NCI-H460 (cell line): ENCODE data around the gene CNTN6. TPM values are rescaled to one million over a fixed set of nuclear protein-coding genes. Genes with fewer than 3 reads are reported as not detected.

ENCODE experiments used
- DNase-seq: peaks from one replicate; pipeline ENCODE4 v3.0.0-alpha.2; 2016; ENCODE audit warnings: low read depth; ENCODE audit errors: extremely low read depth
- total RNA-seq: library from RNA; depleted of rRNA; stranded (reverse); fragments of >200 nt; shearing (Covaris generic); gene quantifications from 2 replicates; pipeline ENCODE4 v1.2.3, GENCODE V29; 2014

Gene CNTN6
- total RNA-seq, 1 experiment from 2014 or later: 0.17 TPM

DNA sequence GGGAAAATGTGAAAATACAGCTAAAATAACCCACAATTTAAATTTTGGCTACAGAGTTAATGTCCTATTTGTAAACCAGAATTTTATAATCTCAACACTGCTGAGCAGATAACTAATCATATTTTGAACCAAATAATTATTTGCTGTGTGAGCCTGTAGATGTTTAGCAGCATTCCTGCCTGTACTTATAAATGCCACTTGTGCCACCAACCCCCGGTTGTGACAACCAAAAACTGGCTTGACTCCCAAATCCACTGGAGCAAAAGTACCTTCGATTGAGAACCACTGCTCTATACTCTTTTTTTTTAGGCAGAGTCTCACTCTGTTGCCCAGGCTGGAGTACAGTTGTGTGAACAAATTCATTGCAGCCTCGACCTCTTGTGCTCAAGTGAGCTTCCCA lies 78.5 kb downstream of the CNTN6 start:
- DNase-seq: no peak

DNA sequence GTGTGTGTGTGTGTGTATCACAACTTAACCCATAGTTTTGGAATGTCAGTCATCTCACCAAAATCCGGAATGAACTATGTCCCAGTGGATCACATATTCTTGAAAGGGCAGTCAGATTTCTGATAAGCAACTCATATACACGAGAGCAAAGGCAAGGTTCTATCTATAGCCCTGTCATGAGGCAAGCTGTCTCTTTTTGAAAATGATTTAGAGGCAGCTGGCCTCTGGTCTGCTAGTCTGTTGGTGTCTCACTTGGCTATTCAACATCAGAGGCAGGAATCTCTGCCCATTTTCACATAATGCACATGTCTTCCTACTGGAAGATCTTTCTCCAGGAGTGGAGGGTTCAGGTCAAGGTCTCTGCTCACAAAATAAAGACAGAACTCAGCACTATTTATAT lies 79.8 kb downstream of the CNTN6 start:
- no peak for DNase-seq

DNA sequence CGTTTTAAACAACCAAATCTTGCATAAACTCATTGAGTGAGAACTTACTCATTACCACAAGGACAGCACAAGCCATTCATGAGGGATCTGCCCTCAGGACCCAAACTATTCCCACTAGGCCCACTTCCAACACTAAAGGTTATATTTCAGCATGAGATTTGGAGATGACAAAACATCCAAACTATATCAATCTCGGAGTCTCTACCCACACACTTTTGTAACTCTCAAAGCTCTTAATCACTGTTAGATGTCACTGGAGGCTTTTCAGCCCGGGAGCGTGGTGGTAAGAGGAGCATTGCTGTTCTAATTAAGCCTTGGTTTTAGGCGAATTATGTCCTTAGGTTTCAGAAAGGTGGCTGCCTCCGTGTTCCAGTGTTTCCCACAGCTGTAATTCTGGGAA lies 86.3 kb downstream of the CNTN6 start:
- DNase-seq: no peak

DNA sequence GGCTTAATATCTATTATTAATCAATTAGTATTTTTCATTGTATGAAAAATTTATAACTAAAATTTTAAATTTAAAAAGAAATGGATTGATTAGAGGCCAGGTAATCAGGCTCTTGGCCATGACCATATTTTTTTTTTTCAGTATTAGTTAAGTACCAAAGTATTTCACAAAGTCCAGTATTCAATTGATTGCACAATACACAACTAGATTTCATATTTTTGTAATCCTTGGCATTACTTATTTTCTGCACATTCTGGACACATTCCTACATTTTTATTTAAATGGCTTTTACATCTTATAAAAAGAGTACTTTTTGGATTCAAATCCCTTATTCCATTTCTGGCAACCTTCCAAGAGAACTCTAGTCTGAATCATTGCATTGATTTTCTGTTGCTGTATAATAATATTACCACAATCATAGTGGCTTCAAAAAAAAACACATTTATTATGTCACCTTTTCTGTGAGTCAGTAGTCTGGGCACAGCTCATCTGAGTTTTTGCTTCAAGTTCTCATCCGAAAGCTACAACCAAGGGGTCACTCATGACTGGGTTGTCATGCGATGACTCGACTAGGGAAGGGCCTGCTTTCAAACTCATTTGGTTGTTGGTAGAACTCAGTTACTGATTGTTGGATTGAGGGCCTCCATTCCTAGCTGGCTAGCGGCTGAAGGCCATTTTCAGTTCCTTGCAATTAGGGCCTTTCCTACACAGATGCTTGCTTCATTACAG lies 90.7 kb downstream of the CNTN6 start:
- no peak for DNase-seq

DNA sequence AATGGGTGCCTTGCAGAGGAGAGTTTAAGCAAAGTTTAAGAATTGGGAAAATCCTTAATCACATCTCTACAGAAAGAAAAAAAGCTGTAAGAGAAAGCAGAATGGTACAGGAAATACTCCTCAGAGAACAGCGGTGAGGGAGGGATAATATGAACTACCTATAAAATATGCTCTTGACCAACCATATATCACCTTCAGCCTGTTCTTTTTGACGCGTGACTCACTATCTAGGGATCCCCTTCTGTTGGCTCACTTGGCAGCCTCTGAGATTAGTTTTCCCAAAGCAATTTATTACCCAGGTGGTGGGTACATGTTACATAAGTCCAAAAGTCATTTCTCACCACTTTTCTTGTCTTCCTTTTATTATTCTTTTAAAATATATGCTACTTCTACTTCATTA lies 97.7 kb downstream of the CNTN6 start:
- DNase-seq: no peak

DNA sequence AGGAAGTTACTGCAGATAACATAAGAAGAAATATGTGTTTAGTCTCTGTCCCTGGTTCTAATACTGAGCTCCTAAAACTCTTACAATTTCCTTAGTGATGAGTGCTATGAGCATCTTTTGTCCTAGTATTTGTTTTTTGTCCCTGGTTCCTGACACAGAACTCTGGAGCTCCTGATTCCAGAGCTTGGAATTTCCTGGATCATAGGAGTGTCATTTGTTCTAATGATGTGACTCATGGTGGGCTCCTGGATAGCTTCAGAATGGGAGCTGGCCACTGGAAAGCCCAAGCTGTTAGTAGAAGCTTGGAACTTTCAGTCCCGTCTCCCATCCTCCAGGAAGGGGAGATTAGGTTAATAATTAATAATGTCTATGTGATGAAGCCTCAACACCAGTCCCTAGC lies 98.2 kb downstream of the CNTN6 start:
- no peak for DNase-seq

DNA sequence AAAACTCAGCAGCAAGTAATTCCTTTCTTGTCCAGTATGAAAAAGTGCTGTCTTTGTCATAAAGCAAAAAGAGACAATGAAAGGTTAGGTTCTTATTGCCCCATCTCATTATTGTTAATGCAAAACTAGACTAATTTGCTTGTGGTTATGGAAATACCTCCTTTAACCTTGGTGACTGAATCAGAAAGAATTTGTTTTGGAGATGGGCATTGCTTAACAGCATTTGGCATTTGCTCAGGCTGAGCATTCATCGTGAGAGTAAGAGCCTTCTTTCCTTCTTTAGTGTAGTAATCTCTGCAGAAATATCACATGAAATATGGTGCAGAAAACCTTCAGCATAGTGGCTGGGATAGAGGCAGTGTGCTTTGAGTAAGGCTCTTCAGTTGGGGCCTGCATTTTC lies 103.1 kb downstream of the CNTN6 start:
- no peak for DNase-seq

DNA sequence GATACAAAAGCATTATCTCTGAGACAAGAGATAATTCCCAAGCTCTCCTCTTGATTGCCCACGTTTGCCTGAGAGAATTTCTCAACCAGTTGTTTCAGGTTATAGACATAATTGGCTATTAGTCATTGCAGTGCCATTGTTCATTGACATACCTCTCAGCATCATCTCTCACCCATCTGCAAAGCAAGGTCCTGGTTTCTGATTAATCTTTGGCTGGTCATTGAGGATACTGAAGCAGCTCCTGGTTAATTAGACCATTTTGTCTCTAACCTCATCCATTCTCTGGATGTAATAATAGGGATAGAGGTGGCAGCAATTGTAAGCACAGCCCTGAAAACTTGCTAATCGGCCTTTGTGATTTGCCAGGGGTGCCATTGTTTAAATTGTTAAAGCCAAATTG lies 104.2 kb downstream of the CNTN6 start:
- DNase-seq: no peak

DNA sequence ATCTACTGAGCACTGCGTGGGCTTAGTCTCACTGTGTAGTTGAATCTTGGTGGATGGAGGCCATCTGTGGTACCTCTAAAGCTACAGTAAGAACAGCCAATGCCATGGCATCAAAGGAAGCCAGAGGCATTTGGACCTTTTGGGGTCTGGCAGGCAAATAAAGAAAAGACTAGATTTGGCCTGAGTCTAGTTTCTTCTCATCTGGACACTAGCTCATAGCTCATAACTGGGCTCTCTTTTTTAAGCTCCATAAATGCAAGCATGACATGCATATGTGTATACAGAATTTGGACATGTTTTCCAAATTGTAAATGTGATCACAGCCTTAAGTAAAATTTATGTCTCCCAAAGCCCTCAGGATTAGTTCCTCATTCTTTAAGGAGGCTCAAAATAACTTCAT lies 107.5 kb downstream of the CNTN6 start:
- no peak for DNase-seq

DNA sequence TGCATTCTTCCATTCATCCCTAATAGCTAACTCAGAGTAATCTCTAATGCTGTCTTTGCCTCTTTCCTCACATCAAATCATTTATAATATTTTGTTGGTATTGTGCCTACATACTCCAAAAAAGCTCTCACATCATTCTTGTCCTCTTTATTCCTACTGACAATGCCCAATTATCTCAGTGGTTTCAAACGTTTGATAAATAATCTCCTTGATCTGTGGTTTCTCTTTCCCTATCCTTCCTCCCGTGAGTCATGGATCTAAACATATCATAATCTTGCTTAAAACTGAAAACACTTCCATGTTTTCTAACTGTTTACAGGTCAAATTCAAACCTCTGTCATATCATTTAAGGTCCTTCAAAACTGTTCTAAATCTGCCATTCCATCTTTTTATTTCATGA lies 115.1 kb downstream of the CNTN6 start:
- DNase-seq: no peak

DNA sequence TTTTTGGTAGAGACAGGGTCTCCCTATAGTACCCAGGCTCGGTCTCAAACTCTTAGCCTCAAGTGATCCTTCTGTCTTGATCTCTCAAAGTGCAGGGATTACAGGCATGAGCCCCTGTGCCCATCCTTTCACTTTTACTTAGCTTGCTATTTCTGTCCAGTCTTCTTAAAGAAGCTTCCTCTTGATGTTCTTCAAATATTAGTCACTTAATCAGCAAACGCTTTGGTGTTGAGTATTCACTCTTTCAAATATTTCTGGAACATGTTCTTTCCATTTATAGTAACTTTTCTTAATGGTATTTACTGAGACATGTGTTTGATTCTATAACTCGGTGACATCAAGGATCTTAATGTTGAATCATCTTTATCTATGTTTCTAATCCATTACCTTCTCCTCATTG lies 122.1 kb downstream of the CNTN6 start:
- DNase-seq: no peak

DNA sequence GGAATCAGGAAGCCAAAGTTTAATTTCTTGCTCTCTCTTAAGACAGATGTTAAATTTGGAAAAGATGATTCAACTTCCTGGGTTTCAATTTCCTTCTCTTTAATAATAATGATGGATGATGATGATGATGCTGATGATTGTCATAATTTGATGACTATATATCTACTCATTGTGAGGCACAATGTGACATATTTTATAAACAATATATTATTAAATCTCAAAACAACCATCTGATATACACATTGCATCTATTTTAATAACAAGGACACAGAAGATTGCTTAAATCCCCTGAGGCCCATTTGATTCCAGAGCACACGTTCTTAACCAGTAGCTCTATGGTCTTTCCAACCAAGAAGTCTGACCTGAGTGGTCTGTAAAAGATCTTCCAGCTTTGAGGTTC lies 124.0 kb downstream of the CNTN6 start:
- DNase-seq: no peak

DNA sequence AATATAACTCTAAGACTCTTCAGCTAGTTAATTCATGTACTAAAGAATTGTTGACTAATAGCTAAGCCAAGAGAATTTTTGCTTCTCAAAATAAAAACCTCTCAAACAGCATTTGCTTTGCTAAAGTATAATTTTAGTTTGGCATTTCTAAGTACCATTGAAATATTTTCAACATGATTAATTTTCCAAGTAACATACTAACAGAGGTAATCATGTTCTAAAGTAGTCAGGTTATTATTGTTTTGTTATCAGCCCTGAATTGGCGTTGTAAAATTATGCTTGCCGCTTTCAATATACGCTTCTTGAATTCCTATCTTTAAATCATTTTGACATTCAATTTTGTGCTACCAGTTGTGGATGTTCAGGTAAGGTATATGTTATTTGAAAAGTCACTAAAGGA lies 134.3 kb downstream of the CNTN6 start:
- DNase-seq: no peak

DNA sequence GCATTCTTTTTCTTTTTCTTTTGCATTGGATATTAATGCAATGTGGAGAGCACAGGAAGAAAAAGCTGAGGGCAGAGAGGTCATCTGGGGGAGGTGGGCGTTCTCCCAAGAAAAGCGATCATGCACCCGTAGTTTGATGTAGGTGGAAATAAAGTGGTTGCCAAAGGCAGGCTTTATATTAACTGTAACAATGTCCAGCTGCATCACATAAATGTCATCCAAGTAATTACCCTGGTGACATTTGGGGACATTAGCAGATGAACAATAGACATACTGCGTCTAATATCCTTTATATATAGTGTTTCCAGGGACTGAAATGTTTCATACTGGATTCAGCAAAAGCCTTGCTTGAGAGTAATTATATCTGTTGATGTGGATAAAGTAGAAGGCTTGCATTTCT lies 135.5 kb downstream of the CNTN6 start:
- DNase-seq: no peak

DNA sequence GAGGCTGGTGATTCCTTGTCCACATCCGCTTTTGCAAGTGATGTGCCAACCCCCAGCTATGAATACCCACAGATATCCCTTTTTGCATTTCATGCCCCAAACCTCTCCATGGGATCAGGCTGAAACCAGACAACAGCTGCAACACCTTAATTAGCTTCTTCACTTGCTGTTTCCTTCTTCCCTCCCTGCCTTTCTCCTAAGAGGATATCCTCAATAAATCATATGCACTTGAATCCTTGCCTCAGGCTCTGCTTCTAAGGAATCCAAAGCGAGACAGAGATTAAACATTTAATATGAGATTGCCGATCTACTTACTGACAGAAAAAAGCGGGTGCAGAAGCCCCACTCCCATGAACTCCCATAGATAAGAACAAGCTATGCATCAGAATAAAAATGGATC lies 138.1 kb downstream of the CNTN6 start:
- no peak for DNase-seq

DNA sequence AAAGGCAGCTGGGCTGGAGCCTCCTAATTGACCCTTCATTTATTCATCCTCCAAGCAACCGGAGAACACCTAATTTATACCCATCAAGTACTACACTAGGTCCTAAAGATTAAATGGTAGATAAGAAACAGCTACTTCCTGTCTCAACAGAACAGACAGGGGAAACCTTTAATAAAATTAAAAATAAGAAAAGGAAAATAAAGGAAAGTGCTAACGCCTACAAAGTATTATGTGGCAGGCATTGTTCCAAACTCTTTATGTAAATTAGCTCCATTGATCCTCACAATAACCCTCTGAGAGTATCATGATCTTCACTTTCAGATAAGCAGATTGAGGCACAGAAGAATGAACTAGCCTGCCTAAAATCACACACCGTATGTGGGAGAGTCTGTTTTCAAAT lies 139.5 kb downstream of the CNTN6 start:
- no peak for DNase-seq

DNA sequence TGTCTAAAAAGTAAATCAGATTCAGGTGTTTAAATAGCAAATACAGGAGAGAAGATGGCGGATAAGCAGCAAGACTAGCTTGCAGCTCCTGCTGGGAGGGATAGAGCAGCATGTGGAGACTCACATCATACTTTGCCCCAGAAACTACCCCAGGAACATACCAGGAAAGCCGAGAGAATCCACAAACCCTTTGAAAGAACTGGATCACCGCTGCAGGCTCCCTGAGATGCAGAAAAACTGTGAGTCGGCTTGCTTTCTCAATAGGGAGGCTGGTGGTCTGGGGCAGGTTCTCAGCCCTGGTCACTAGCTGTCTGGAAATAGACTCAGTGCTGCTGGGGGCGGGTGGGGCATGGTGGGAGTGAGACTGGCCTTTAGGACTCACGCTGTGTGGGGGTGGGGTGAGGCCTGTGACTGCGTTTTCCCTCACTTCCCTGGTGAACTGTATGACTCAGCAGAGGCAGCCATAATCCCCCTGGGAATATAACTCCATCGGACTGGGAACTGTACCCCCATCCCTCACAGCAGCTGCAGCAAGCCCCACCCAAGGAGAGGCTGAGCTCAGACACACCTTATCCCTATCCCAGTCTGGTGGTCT lies 142.8 kb downstream of the CNTN6 start:
- DNase-seq: no peak

DNA sequence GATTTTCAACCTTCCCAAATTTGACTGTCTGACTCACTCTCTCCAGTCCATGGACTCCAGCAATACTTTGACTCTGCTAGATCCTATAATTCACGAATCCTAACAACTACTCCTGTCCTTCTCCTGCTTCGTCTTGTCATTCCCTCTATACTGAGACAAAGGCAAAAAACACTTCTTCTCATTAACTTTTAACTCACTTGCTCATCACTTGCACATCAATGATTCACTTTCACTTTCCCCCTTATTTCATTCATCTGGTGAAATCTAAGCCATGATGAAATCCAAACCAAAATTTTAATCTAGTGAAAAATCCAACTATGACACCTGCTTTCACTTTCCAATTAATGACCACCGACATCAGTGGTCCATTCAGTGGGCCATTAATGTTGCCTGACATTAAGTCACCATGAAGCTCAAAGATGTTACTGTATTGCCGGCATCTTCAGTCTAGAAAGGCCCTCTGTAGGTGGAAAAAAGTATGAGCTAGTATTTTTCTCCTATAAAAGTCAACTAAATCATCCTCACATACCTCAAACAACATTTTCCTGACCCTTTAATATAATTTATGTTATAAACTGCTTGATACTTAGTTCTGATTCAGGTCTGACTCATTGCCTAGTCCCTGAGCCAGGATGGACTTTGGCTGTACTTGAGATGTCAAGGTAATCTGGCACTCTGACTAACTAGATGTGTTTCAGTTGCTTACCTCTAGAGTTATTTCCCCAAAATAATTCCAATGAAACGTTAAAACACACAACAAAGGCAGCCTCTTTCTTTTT lies 158.6 kb downstream of the CNTN6 start:
- no peak for DNase-seq

DNA sequence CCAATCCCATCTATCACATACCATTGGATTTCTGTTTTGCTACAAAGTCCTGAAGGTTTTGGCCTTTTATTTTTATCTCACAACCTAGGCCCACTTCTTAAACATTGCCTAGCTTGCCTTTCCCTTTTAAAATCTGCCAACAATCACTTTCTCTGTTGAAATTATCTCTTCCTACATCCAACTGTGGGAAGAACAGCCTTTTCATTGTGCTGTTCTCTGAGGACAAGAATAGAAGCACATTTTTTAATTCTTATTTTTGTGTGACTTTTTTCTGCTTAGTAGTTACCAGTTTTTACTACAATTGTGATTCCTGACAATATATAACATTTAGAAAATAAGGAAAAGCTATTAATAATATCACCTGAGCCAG lies 159.2 kb downstream of the CNTN6 start:
- DNase-seq: no peak

DNA sequence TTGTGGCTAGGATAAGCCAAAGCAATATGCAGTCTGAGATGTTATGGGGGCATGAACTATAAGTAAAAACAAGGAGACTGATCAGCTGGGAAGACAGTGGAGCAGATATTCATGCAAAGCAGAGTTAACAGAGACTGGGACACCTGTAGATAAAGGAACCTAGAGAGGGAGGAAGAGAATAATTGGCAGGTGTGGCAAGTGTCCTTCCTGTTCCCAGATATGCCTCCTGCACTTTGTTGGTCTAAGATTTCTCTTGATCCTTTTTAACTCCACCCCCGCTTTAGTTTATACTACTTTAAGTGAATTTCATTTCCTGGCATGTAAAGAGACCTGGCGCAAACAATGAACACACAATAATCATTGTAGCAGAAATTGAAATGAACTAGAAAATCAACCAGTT lies 169.4 kb downstream of the CNTN6 start:
- no peak for DNase-seq

DNA sequence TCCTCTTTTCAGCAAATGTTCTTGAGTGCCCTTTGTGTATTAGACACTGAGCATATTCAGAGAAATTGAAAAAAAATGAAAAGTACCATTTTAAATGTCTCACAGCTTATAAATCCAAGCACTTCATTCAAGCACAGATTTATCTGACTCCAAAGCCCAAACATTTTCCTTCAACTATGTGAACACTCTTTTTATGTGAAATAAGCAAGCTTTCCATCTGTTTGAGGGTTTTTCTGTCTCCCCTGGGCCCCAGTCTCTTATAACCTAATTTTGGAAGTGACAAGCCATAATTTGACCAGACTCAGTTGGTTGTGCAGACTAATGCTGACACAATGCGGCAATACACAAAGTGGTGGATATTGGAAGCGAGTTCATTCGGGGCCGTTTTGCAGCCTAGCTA lies 170.3 kb downstream of the CNTN6 start:
- DNase-seq: no peak

DNA sequence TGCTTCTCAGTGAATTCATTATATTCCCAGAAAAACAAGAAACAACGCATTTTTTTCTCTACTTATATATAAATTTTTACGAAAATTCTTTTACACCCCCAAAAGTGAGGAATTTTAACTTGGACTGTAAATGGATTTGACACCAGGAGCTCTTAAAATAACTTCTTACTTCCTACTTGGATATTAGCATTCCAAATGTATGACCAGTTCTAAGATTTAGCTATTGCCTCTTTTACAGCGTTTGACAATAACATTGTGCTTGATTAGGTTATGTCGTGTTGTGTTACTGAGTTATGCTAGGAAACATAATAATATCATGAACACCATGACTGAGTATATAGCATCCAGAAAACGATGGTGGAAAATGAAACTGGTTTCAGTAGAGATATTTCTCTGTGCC lies 177.0 kb downstream of the CNTN6 start:
- DNase-seq: no peak
